Left colon (tissue), 2 donors: Measurements from ENCODE around the gene USE1. TPM values are rescaled to one million over a fixed set of nuclear protein-coding genes. Genes with fewer than 3 reads are reported as not detected.

Experiments used
- total RNA-seq, 2 donors: library from RNA; stranded (reverse); fragmentation: NEBNext Ultra II Directional; extraction: Animal tissue kit (Norgen Biotek cat#: 25700); gene quantifications; one replicate each; pipeline ENCODE4 v1.2.1, GENCODE V29; 2021
- donor health status: DM: no; HTN: no; CAD: no.
- donor health status: DM: yes; HTN: yes; CAD: no.

The USE1 gene
- total RNA-seq, 2 donors from 2014 or later: 22.0 to 25.6 TPM

Other genes with a start within 250 kb of the USE1 start
- gene CPAMD8, start 188.5 kb upstream of the USE1 start, total RNA-seq: 1 to 10 TPM; 2.3 to 3.4 TPM
- gene HAUS8, start 139.9 kb upstream of the USE1 start, total RNA-seq: 10 to 100 TPM; 10.7 to 14.1 TPM
- gene MYO9B, start 139.6 kb upstream of the USE1 start, total RNA-seq: 10 to 100 TPM; 69.9 to 82.2 TPM
- 10 to 100 TPM; 44.7 to 64.5 TPM for gene OCEL1, start 10.9 kb downstream of the USE1 start, total RNA-seq
- gene NR2F6, start 30.6 kb downstream of the USE1 start, total RNA-seq: 100 to 1,000 TPM; 151 to 181 TPM
- 1 to 10 TPM in 1 of 2 donors, under 1 TPM in 1; 0.67 to 2.3 TPM for gene USHBP1, start 49.4 kb downstream of the USE1 start, total RNA-seq
- 10 to 100 TPM; 63.5 to 70.3 TPM for gene BABAM1, start 52.1 kb downstream of the USE1 start, total RNA-seq
- under 1 TPM; 0.22 to 0.67 TPM for gene ANKLE1, start 66.5 kb downstream of the USE1 start, total RNA-seq
- 1 to 10 TPM; 5.6 to 6.0 TPM for gene ABHD8, start 88.1 kb downstream of the USE1 start, total RNA-seq
- gene MRPL34, start 90.5 kb downstream of the USE1 start, total RNA-seq: 100 to 1,000 TPM; 142 to 165 TPM
- 10 to 100 TPM; 47.7 to 49.2 TPM for gene DDA1, start 94.2 kb downstream of the USE1 start, total RNA-seq
- gene ANO8, start 119.5 kb downstream of the USE1 start, total RNA-seq: 10 to 100 TPM in 1 of 2 donors, 1 to 10 TPM in 1; 8.4 to 10.8 TPM
- 10 to 100 TPM; 17.8 to 21.9 TPM for gene GTPBP3, start 122.2 kb downstream of the USE1 start, total RNA-seq
- gene PLVAP, start 162.0 kb downstream of the USE1 start, total RNA-seq: 10 to 100 TPM; 38.2 to 42.1 TPM
- gene CCDC194, start 178.8 kb downstream of the USE1 start, total RNA-seq: under 1 TPM; 0.40 to 0.50 TPM
- 10 to 100 TPM; 14.8 to 27.5 TPM for gene BST2, start 190.3 kb downstream of the USE1 start, total RNA-seq
- 10 to 100 TPM; 54.4 to 60.7 TPM for gene MVB12A, start 204.7 kb downstream of the USE1 start, total RNA-seq
- gene TMEM221, start 233.3 kb downstream of the USE1 start, total RNA-seq: under 1 TPM in 1 of 2 donors, not detected in 1; 0.18 TPM
- not detected for gene NXNL1, start 245.6 kb downstream of the USE1 start, total RNA-seq